Adrenal gland (tissue), 12 donors: ENCODE measurements around the gene ANKRD11. TPM values are rescaled to one million over a fixed set of nuclear protein-coding genes. Genes with fewer than 3 reads are reported as not detected.
A peak's percentile ranks its signal among the peaks of the same experiment; 100 is the strongest.

Experiments
- DNase-seq, 7 donors: peaks; one replicate each; pipeline ENCODE4 v3.0.0-alpha.2; 2019 to 2020
- H3K27ac ChIP-seq, 5 donors: fragments of 200-600 bp; sonication (generic) in 4 of 5; 1 replicate in 3 of 5; 2 replicates in 2 of 5; pipeline versions ENCODE4 v1.5.1 to v1.8.0; 2016 to 2020; ENCODE audit warnings: mild to moderate bottlenecking in 1 of 5
- H3K27me3 ChIP-seq: fragments of 200-600 bp; 2 replicates; pipeline ENCODE4 v1.8.0; 2021
- H3K36me3 ChIP-seq, 2 donors: fragments of 200-600 bp; replicated peaks in 1 of 2; 1 replicate in 1 of 2; 2 replicates in 1 of 2; pipeline versions ENCODE4 v1.5.1 to v1.8.0; 2018 to 2022
- H3K4me1 ChIP-seq, 2 donors: fragments of 200-600 bp; replicated peaks in 1 of 2; 1 replicate in 1 of 2; 2 replicates in 1 of 2; pipeline versions ENCODE4 v1.5.1 to v1.8.0; 2018 to 2021
- H3K4me3 ChIP-seq, 4 donors: fragments of 200-600 bp; sonication (generic) in 3 of 4; one replicate each; pipeline ENCODE4 v1.5.1; 2016 to 2018
- H3K9me3 ChIP-seq, 3 donors: fragments of 200-600 bp; sonication (generic) in 1 of 3; replicated peaks in 1 of 3; 1 replicate in 2 of 3; 2 replicates in 1 of 3; pipeline versions ENCODE4 v1.5.1 to v1.8.0; 2016 to 2021
- POLR2A ChIP-seq, 2 donors: fragments of 450-650 bp; IDR thresholded peaks; one replicate each; pipeline ENCODE4 v1.6.1; 2017; ENCODE audit warnings: antibody characterized with exemption in 2 of 2, mild to moderate bottlenecking in 2 of 2, moderate library complexity in 1 of 2
- WGBS, 4 donors: extraction: QIAGEN DNeasy Blood & Tissue Kit in 2 of 4; methylation state at CpG; one replicate each; pipeline versions ENCODE4 v1.1.5 to v1.1.7; 2013 to 2017; 5-methylcytosine and 5-hydroxymethylcytosine counted together
- intact Hi-C, 2 donors: fragments of 100-400 bp; cut with DNase I; formaldehyde crosslinking; loops; one replicate each; pipeline versions ENCODE4 v1.14.1 to v1.15.0; 2022 to 2023
- polyA plus RNA-seq, 3 donors: library from polyadenylated mRNA; stranded (reverse); fragments of 200-250 nt in 2 of 3; fragments of 350-450 nt in 1 of 3; fragmentation: Illumina TruSeq in 1 of 3; extraction: RNeasy Lipid Tissue Mini Kit (QIAGEN cat#74804) in 1 of 3; gene quantifications; one replicate each; pipeline ENCODE4 v1.2.3, GENCODE V29; 2013 to 2014
- total RNA-seq, 9 donors: library from RNA; depleted of rRNA in 4 of 9; stranded (reverse); fragments of >200 nt in 4 of 9; fragments of 120-200 nt in 1 of 9; fragmentation: NEBNext Ultra II Directional in 1 of 9; extraction: Animal tissue kit (Norgen Biotek cat#: 25700) in 1 of 9; gene quantifications; one replicate each; pipeline versions ENCODE4 v1.1.0 to v1.2.4, GENCODE V29; 2013 to 2023
- TF ChIP-seq, protein P1 (sequence below), 6 experiments: fragments of 450-650 bp in 4 of 6; fragments of 200-600 bp in 2 of 6; sonication (generic) in 1 of 6; IDR thresholded peaks; 1 replicate in 5 of 6; 2 replicates in 1 of 6; pipeline versions ENCODE4 v1.5.1 to v1.8.0; 2016 to 2021; ENCODE audit warnings: antibody characterized with exemption in 6 of 6, mild to moderate bottlenecking in 2 of 6, moderate library complexity in 1 of 6
- donor health status: healthy with polysubstance abuse.
- donor health status: Bipolar disorder and iron deficiency.
- donor health status: DM: yes; HTN: yes; CAD: no.
- donor health status: DM: no; HTN: no; CAD: no.
- donor health status: DM: no; HTN: no; CAD: no.
- donor health status: DM: yes; HTN: yes; CAD: no.

The ANKRD11 gene
- total and polyA plus RNA-seq, 12 donors, result 29.7 to 127 (median 80.1) TPM

DNA sequence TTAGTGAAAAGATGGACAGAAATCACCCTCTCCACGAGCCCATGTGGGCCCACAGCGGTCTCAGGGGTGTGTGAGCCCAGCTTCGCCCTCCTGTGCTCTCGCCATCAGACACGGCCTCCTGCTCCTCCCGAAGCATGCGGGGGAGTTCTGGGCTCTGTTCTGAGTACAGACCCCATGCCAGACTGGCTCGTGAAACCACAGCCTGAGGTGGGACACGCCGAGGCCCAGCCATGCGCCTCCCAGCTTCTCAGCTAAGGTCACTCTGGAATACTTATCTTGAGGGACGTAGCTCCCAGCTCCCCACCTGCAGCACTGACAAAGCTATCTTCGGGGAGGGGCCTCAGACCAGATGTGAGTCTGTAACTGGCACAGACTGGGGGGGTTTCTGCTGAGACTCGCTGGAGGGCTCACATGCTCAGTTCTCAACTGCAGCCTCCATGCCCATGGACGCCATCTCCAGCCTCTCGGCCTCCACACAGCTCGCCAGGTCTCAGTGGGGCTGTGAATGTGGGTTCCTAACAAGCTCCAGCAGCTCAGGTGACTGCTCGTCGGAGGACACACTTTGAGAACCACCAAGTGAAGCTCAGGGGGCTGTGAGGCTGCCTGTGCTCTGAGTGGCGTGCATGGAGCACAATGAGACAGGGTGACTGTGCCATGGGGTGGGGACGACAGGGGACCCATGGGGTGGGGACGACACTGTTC is 177.6 kb downstream of the ANKRD11 start:
- DNase-seq, result no peak
- H3K4me3 ChIP-seq, result no peak overlapping the region
- peak overlapping the region in 3 of 5 donors; percentile 13 to 49 (median 48) for H3K27ac ChIP-seq
- H3K36me3 ChIP-seq, result peaks cover 0 to 9% of the 10 kb centered on the region in 2 donors
- no peaks in the 10 kb centered on the region for H3K27me3 ChIP-seq
- peaks cover 22 to 61% of the 10 kb centered on the region in 2 donors for H3K4me1 ChIP-seq
- intact Hi-C loops, result no loop called here
- TF ChIP-seq, protein P1, sequence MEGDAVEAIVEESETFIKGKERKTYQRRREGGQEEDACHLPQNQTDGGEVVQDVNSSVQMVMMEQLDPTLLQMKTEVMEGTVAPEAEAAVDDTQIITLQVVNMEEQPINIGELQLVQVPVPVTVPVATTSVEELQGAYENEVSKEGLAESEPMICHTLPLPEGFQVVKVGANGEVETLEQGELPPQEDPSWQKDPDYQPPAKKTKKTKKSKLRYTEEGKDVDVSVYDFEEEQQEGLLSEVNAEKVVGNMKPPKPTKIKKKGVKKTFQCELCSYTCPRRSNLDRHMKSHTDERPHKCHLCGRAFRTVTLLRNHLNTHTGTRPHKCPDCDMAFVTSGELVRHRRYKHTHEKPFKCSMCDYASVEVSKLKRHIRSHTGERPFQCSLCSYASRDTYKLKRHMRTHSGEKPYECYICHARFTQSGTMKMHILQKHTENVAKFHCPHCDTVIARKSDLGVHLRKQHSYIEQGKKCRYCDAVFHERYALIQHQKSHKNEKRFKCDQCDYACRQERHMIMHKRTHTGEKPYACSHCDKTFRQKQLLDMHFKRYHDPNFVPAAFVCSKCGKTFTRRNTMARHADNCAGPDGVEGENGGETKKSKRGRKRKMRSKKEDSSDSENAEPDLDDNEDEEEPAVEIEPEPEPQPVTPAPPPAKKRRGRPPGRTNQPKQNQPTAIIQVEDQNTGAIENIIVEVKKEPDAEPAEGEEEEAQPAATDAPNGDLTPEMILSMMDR (IDR thresholded peaks at IDR 0.05), result no peak
- no peak for TF ChIP-seq POLR2A (IDR thresholded peaks at IDR 0.05)
- 89 to 96% (median 92%) methylated on average over 11 to 22 of the region's 22 CpGs for WGBS, 4 donors
- no peaks in the 10 kb centered on the region for H3K9me3 ChIP-seq

DNA sequence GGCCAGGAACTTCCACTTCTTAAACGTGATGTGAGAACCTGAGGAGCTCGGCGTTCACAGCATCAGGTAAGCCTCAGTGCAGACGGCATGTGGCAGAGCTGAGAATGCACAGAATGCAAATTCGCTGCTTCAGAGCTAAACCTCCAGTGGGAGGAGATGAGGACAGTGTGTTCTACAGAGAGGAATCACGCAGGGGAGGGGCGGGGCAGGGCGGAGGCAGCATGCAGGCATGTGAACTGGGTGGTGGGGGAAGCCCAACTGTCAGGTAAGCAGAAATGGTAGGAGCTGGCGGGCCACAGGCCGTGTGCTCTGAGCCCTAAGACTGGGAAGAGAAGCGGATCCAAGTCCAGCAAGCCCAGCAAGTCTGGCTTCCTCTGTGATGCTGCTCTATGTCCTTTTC is 178.2 kb downstream of the ANKRD11 start:
- Histone ChIP-seq H3K27me3 (no peaks in the 10 kb centered on the region), H3K4me3 (no peak overlapping the region), H3K36me3 (peaks cover 0 to 9% of the 10 kb centered on the region in 2 donors), H3K9me3 (no peaks in the 10 kb centered on the region), H3K4me1 (peaks cover 22 to 55% of the 10 kb centered on the region in 2 donors), H3K27ac (peak overlapping the region in 3 of 5 donors; percentile 13 to 49 (median 48))
- DNase-seq, result peak in 1 of 7 donors; percentile 79
- TF ChIP-seq POLR2A (IDR thresholded peaks at IDR 0.05), result no peak
- TF ChIP-seq, protein P1 (IDR thresholded peaks at IDR 0.05), result no peak
- intact Hi-C loops, result no loop called here
- 79 to 89% (median 87%) methylated on average over 8 to 11 of the region's 11 CpGs for WGBS, 4 donors

DNA sequence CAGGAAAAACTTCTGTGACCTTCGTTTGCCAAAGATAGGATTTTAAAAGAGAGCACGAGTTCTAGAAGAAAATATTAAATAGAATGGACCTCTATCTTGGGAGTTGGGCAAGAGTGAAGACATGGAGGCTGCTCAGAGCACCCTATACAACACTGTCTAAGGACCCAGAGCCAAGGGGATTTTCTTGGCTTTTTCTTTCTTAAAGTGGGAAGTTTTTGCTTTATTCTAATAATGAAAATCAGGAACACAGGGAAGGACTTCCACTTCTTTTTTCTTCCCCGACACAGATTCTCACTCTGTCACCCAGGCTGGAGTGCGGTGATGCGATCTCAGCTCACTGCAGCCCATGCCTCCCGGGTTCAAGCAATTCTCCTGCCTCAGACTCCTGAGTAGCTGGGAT is 178.7 kb downstream of the ANKRD11 start:
- peaks cover 0 to 9% of the 10 kb centered on the region in 2 donors for H3K36me3 ChIP-seq
- H3K27ac ChIP-seq, result peak overlapping the region in 4 of 5 donors; percentile 9 to 49 (median 30)
- H3K9me3 ChIP-seq, result no peaks in the 10 kb centered on the region
- WGBS, 4 donors, result 70 to 82% (median 79%) methylated on average over 6 of the region's 6 CpGs
- no peak for DNase-seq
- no peaks in the 10 kb centered on the region for H3K27me3 ChIP-seq
- no peak overlapping the region for H3K4me3 ChIP-seq
- H3K4me1 ChIP-seq, result peaks cover 20 to 50% of the 10 kb centered on the region in 2 donors
- intact Hi-C loops, result no loop called here
- no peak for TF ChIP-seq POLR2A (IDR thresholded peaks at IDR 0.05)
- TF ChIP-seq, protein P1 (IDR thresholded peaks at IDR 0.05), result no peak

DNA sequence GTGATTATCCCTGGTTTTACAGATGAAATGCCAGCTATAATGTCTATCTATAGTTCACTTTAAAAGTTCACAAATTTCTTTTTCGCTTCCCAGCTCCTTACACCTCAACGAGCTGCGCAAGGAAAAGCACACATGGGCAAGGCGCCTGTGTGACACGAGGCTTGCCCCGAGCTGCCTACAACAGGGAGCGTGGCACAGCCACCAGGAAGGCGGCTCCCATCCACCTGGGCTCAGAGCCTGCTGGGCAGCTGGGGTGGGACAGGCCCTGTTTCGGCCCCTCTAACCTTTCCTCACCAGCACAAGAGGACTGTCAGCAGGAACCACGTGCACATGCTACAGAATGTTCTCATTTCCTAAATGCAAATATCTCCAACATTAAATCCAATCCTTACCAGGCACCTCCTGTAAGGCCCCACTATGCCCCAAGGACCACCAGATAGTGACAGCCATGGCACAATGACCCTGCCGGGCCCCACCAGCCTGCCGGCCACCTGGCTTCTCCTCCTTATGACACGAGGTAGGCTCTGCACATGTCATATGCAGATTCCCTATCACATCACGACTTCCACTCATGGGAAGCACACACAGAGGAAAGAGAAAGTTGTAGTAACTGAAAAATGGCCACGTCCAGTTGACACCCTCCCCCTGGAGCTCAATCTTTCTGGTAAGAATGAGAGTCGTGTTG is 180.8 kb downstream of the ANKRD11 start:
- Histone ChIP-seq H3K4me1 (peaks cover 14 to 29% of the 10 kb centered on the region in 2 donors), H3K36me3 (peaks cover 0 to 14% of the 10 kb centered on the region in 2 donors), H3K27me3 (no peaks in the 10 kb centered on the region), H3K4me3 (no peak overlapping the region), H3K27ac (peak overlapping the region in 1 of 5 donors; percentile 22), H3K9me3 (no peaks in the 10 kb centered on the region)
- intact Hi-C loops, result no loop called here
- TF ChIP-seq, protein P1 (IDR thresholded peaks at IDR 0.05), result no peak
- TF ChIP-seq POLR2A (IDR thresholded peaks at IDR 0.05), result no peak
- 82 to 89% (median 85%) methylated on average over 14 to 16 of the region's 16 CpGs for WGBS, 4 donors
- DNase-seq, result no peak
